PFSK-1 (cell line): Measurements from ENCODE around the gene LRFN4.

Experiments used
- POLR2AphosphoS5 ChIP-seq: IDR thresholded peaks from 2 replicates; pipeline ENCODE4 v1.6.1; 2012; ENCODE audit warnings: low read depth, mild to moderate bottlenecking, control low read depth, low read length, moderate library complexity
- TF ChIP-seq, protein P1 (sequence below), 2 experiments: IDR thresholded peaks; 2 replicates each; pipeline versions ENCODE4 v1.6.1 to v1.8.0; 2011 to 2012; ENCODE audit warnings: low read depth in 2 of 2, low read length in 2 of 2, control low read depth in 1 of 2, inconsistent platforms in 1 of 2, mild to moderate bottlenecking in 1 of 2, moderate library complexity in 1 of 2; ENCODE audit not compliant: insufficient read depth in 1 of 2

- TF ChIP-seq POLR2AphosphoS5 = no peak
- TF ChIP-seq, protein P1, sequence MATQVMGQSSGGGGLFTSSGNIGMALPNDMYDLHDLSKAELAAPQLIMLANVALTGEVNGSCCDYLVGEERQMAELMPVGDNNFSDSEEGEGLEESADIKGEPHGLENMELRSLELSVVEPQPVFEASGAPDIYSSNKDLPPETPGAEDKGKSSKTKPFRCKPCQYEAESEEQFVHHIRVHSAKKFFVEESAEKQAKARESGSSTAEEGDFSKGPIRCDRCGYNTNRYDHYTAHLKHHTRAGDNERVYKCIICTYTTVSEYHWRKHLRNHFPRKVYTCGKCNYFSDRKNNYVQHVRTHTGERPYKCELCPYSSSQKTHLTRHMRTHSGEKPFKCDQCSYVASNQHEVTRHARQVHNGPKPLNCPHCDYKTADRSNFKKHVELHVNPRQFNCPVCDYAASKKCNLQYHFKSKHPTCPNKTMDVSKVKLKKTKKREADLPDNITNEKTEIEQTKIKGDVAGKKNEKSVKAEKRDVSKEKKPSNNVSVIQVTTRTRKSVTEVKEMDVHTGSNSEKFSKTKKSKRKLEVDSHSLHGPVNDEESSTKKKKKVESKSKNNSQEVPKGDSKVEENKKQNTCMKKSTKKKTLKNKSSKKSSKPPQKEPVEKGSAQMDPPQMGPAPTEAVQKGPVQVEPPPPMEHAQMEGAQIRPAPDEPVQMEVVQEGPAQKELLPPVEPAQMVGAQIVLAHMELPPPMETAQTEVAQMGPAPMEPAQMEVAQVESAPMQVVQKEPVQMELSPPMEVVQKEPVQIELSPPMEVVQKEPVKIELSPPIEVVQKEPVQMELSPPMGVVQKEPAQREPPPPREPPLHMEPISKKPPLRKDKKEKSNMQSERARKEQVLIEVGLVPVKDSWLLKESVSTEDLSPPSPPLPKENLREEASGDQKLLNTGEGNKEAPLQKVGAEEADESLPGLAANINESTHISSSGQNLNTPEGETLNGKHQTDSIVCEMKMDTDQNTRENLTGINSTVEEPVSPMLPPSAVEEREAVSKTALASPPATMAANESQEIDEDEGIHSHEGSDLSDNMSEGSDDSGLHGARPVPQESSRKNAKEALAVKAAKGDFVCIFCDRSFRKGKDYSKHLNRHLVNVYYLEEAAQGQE (IDR thresholded peaks at IDR 0.05; ENCODE audit: insufficient read depth in 1 of 2, low read depth in 2 of 2, low read length in 2 of 2) = no peak
Measured at GRCh38 chr11:66885469-66885868, 28.6 kb downstream of the LRFN4 start.
